Measurements from ENCODE around the gene MTRF1.

MTRF1 gene

DNA sequence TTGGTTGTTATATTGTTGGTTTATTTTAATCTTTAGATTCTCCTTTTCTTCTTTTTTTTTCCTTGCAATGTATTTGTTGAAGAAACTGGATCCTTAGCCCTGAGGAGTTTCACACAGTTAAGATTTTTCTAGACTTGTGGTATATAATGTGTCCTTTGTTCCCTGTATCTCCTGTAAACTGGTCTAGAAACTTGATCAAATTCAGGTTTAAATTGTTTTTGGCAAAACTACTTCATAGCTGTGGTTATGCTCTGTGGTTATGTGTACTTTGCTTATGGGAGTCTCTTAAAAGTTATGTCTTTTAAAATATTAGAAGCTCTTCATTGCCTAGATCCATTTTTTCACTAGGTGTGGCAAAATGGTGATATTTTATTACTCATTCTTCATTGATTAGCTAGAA, 3.7 kb upstream of the MTRF1 start:
- H3K4me3 ChIP-seq (ENCODE audit: low read length, poor library complexity, severe bottlenecking): no peak overlapping the region
- H3F3A ChIP-seq (ENCODE audit: low read depth): no peaks in the 10 kb centered on the region
- no peak overlapping the region for H3K9ac ChIP-seq (ENCODE audit: low read depth, low read length, poor library complexity, severe bottlenecking)
- peaks cover 8% of the 10 kb centered on the region; the same call in 1 of the 2 replicates for H3K9me3 ChIP-seq (ENCODE audit: insufficient read depth, low read depth, low read length)
- H3K4me2 ChIP-seq (ENCODE audit: low read depth, low read length, poor library complexity, severe bottlenecking): no peak overlapping the region
- no peaks in the 10 kb centered on the region for H4K20me1 ChIP-seq (ENCODE audit: insufficient read depth, low read length, poor library complexity, severe bottlenecking)
- no peaks in the 10 kb centered on the region for H3K9me2 ChIP-seq (replicated peaks; ENCODE audit: low read depth, low read length)
- no peaks in the 10 kb centered on the region for H3K4me1 ChIP-seq (ENCODE audit: insufficient read depth, low read length, poor library complexity, severe bottlenecking)
- H3K36me3 ChIP-seq (ENCODE audit: insufficient read depth, low read length): no peaks in the 10 kb centered on the region
- H3K27me3 ChIP-seq (ENCODE audit: insufficient read depth, low read length, poor library complexity, severe bottlenecking): no peaks in the 10 kb centered on the region
- no peak for TF ChIP-seq EZH2phosphoT487 (IDR thresholded peaks at IDR 0.05; ENCODE audit: borderline replicate concordance)
- TF ChIP-seq, protein P1, sequence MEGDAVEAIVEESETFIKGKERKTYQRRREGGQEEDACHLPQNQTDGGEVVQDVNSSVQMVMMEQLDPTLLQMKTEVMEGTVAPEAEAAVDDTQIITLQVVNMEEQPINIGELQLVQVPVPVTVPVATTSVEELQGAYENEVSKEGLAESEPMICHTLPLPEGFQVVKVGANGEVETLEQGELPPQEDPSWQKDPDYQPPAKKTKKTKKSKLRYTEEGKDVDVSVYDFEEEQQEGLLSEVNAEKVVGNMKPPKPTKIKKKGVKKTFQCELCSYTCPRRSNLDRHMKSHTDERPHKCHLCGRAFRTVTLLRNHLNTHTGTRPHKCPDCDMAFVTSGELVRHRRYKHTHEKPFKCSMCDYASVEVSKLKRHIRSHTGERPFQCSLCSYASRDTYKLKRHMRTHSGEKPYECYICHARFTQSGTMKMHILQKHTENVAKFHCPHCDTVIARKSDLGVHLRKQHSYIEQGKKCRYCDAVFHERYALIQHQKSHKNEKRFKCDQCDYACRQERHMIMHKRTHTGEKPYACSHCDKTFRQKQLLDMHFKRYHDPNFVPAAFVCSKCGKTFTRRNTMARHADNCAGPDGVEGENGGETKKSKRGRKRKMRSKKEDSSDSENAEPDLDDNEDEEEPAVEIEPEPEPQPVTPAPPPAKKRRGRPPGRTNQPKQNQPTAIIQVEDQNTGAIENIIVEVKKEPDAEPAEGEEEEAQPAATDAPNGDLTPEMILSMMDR (conservative IDR thresholded peaks at IDR 0.05; ENCODE audit: low read length): no peak
- peaks cover 9% of the 10 kb centered on the region for H3K79me2 ChIP-seq (ENCODE audit: insufficient read depth, low read length)
- no peak overlapping the region for H2AFZ ChIP-seq (ENCODE audit: low read length)

DNA sequence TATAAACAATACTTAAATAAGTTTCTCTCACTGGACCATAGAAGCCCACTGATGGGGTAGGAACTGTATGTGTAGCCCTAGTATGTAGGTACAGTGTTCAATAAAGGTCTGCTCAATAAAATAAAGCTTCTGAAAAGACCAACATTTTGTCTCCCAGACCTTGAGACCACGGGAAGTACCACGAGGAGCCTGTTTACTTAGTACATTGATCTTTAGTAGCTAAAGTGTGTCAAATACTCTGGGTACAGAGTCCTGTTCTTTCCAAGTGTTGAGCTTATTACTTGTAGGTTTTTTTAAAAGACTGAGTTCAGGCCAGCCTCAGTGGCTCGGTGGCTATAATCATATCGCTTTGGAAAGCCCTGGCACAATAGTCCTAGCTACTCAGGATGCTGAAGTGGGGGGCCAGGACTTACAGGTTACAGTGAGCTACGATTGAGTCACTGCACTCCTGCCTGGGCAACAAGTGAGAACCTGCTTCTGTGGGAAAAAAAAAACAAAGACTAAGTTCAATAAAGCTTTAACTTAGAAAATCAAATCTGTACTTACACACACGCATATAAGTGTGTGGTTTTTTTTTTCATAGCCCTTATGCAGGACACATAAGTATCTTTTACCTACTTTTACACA, 3.4 kb downstream of the MTRF1 start:
- H3K9me2 ChIP-seq (replicated peaks; ENCODE audit: low read depth, low read length): no peaks in the 10 kb centered on the region
- peaks cover 10% of the 10 kb centered on the region; the same call in 1 of the 2 replicates for H3K36me3 ChIP-seq (ENCODE audit: insufficient read depth, low read length)
- H2AFZ ChIP-seq (ENCODE audit: low read length): no peak overlapping the region
- no peak overlapping the region for H3K4me2 ChIP-seq (ENCODE audit: low read depth, low read length, poor library complexity, severe bottlenecking)
- no peaks in the 10 kb centered on the region for H3K27me3 ChIP-seq (ENCODE audit: insufficient read depth, low read length, poor library complexity, severe bottlenecking)
- H4K20me1 ChIP-seq (ENCODE audit: insufficient read depth, low read length, poor library complexity, severe bottlenecking): no peaks in the 10 kb centered on the region
- H3K79me2 ChIP-seq (ENCODE audit: insufficient read depth, low read length): peaks cover 9% of the 10 kb centered on the region
- TF ChIP-seq EZH2phosphoT487 (IDR thresholded peaks at IDR 0.05; ENCODE audit: borderline replicate concordance): no peak
- TF ChIP-seq, protein P1 (conservative IDR thresholded peaks at IDR 0.05; ENCODE audit: low read length): no peak
- no peaks in the 10 kb centered on the region for H3F3A ChIP-seq (ENCODE audit: low read depth)
- no peaks in the 10 kb centered on the region for H3K4me1 ChIP-seq (ENCODE audit: insufficient read depth, low read length, poor library complexity, severe bottlenecking)
- H3K9me3 ChIP-seq (ENCODE audit: insufficient read depth, low read depth, low read length): no peaks in the 10 kb centered on the region
- H3K9ac ChIP-seq (ENCODE audit: low read depth, low read length, poor library complexity, severe bottlenecking): no peak overlapping the region
- H3K4me3 ChIP-seq (ENCODE audit: low read length, poor library complexity, severe bottlenecking): no peak overlapping the region

DNA sequence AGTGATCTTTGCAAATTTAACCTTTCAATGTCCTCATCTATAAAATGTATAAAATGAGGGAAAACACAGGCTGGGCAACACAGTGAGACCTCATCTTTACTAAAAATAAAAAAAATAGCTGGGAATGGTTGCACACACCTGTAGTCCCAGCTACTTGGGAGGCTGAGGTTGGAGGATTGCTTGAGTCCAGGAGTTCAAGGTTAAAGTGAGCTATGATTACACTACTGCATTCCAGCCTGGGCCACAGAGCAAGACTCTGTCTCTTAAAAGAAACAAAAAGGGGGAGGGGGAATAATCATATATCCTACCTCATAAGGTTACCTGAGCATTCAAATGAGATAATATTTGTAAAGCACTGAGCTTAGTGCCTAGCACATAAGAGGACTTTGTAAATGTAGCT, 5.8 kb downstream of the MTRF1 start:
- no peaks in the 10 kb centered on the region for H4K20me1 ChIP-seq (ENCODE audit: insufficient read depth, low read length, poor library complexity, severe bottlenecking)
- H3K9me2 ChIP-seq (replicated peaks; ENCODE audit: low read depth, low read length): no peaks in the 10 kb centered on the region
- no peak overlapping the region for H2AFZ ChIP-seq (ENCODE audit: low read length)
- peak overlapping the region; percentile 14 for H3K4me2 ChIP-seq (ENCODE audit: low read depth, low read length, poor library complexity, severe bottlenecking)
- no peaks in the 10 kb centered on the region for H3K9me3 ChIP-seq (ENCODE audit: insufficient read depth, low read depth, low read length)
- H3F3A ChIP-seq (ENCODE audit: low read depth): no peaks in the 10 kb centered on the region
- H3K27me3 ChIP-seq (ENCODE audit: insufficient read depth, low read length, poor library complexity, severe bottlenecking): no peaks in the 10 kb centered on the region
- H3K36me3 ChIP-seq (ENCODE audit: insufficient read depth, low read length): peaks cover 10% of the 10 kb centered on the region; the same call in 1 of the 2 replicates
- H3K9ac ChIP-seq (ENCODE audit: low read depth, low read length, poor library complexity, severe bottlenecking): no peak overlapping the region
- peaks cover 4% of the 10 kb centered on the region for H3K79me2 ChIP-seq (ENCODE audit: insufficient read depth, low read length)
- no peak for TF ChIP-seq EZH2phosphoT487 (IDR thresholded peaks at IDR 0.05; ENCODE audit: borderline replicate concordance)
- TF ChIP-seq, protein P1 (conservative IDR thresholded peaks at IDR 0.05; ENCODE audit: low read length): no peak
- no peak overlapping the region for H3K4me3 ChIP-seq (ENCODE audit: low read length, poor library complexity, severe bottlenecking)
- no peaks in the 10 kb centered on the region for H3K4me1 ChIP-seq (ENCODE audit: insufficient read depth, low read length, poor library complexity, severe bottlenecking)
